Kidney (tissue), 14 donors: ENCODE data around the gene BSG. TPM values are rescaled to one million over a fixed set of nuclear protein-coding genes. Genes with fewer than 3 reads are reported as not detected.

Experiments used
- DNase-seq, 5 donors: peaks; one replicate each; pipeline ENCODE4 v3.0.0-alpha.2; 2013 to 2020
- FAIRE-seq: peaks from 2 replicates; lab custom pipeline; 2012; peaks lifted over from hg19 to GRCh38; lab: Jason Lieb, UNC
- H3K27ac ChIP-seq, 2 donors: one replicate each; pipeline ENCODE4 v1.7.0; 2013; ENCODE audit warnings: low read depth in 2 of 2, low read length in 2 of 2, inconsistent platforms in 1 of 2
- H3K27me3 ChIP-seq: one replicate; pipeline ENCODE4 v1.7.1; 2013; ENCODE audit warnings: low read length, inconsistent platforms; ENCODE audit not compliant: control insufficient read depth, insufficient read depth
- H3K36me3 ChIP-seq, 3 donors: one replicate each; pipeline versions ENCODE4 v1.7.0 to v1.7.1; 2013; ENCODE audit warnings: low read length in 3 of 3, control low read depth in 1 of 3, inconsistent platforms in 1 of 3; ENCODE audit not compliant: insufficient read depth in 3 of 3, control insufficient read depth in 2 of 3
- H3K4me1 ChIP-seq, 3 donors: one replicate each; pipeline versions ENCODE4 v1.7.0 to v1.7.1; 2013; ENCODE audit warnings: low read length in 3 of 3, inconsistent platforms in 1 of 3, low read depth in 1 of 3; ENCODE audit not compliant: control insufficient read depth in 2 of 3, insufficient read depth in 2 of 3
- H3K4me3 ChIP-seq, 3 donors: one replicate each; pipeline versions ENCODE4 v1.7.0 to v1.8.1; 2013; ENCODE audit warnings: low read length in 3 of 3, control low read depth in 1 of 3, inconsistent platforms in 1 of 3
- H3K9ac ChIP-seq, 3 donors: one replicate each; pipeline versions ENCODE4 v1.7.0 to v1.7.1; 2013; ENCODE audit warnings: low read length in 3 of 3, control low read depth in 1 of 3, inconsistent platforms in 1 of 3
- H3K9me3 ChIP-seq, 3 donors: one replicate each; pipeline versions ENCODE4 v1.7.0 to v1.7.1; 2013; ENCODE audit warnings: low read length in 3 of 3, control low read depth in 1 of 3, inconsistent platforms in 1 of 3; ENCODE audit not compliant: control insufficient read depth in 2 of 3, insufficient read depth in 1 of 3
- CTCF ChIP-seq: IDR thresholded peaks from 3 replicates; pipeline ENCODE4 v1.5.1; 2012; ENCODE audit warnings: mild to moderate bottlenecking, moderate library complexity, borderline replicate concordance; ENCODE audit not compliant: insufficient read depth; ENCODE audit errors: extremely low read depth
- intact Hi-C: fragments of 100-400 bp; cut with DNase I; formaldehyde crosslinking; loops from one replicate; pipeline ENCODE4 v1.11.1; 2022
- polyA plus RNA-seq: library from polyadenylated mRNA; stranded (reverse); fragments of 350-450 nt; fragmentation: Illumina TruSeq; extraction: RNeasy Lipid Tissue Mini Kit (QIAGEN cat#74804); gene quantifications from one replicate; pipeline ENCODE4 v1.2.3, GENCODE V29; 2014; ENCODE audit warnings: low read depth, low replicate concordance; ENCODE audit not compliant: insufficient read depth
- total RNA-seq: library from RNA; stranded (reverse); fragmentation: NEBNext Ultra II Directional; extraction: Animal tissue kit (Norgen Biotek cat#: 25700); gene quantifications from one replicate; pipeline ENCODE4 v1.2.1, GENCODE V29; 2021
- donor health status: control.
- donor health status: control.
- donor health status: control.
- donor health status: control.
- donor health status: control.
- donor health status: DM: yes; HTN: yes; CAD: no.
- donor health status: Normal renal cell carcinoma (clear cell type).

BSG gene
- total and polyA plus RNA-seq, 2 donors from 2014 or later, result 554 to 984 TPM

- DNase-seq, result peak in 3 of 5 donors; percentile 49 to 79 (median 70)
These were observed 18.9 kb downstream of the BSG start for GRCh38 chr19:591099-591958.

GRCh38 chr19:592101-592500 is 19.7 kb downstream of the BSG start:
- DNase-seq, result no peak
- H3K9ac ChIP-seq, result no peak overlapping the region

More at GRCh38 chr19:591099-591958, 18.9 kb downstream of the BSG start:
- TF ChIP-seq CTCF, result no peak
- Histone ChIP-seq H3K9ac (no peak overlapping the region), H3K4me3 (no peak overlapping the region), H3K27me3 (no peaks in the 10 kb centered on the region), H3K36me3 (no peaks in the 10 kb centered on the region), H3K9me3 (no peaks in the 10 kb centered on the region), H3K4me1 (peaks cover 0 to 3% (median 0%) of the 10 kb centered on the region in 3 donors), H3K27ac (no peak overlapping the region)
- no peak for FAIRE-seq
- intact Hi-C loops, result no loop called here

GRCh38 chr19:593055-593454 is 20.7 kb downstream of the BSG start:
- no peaks in the 10 kb centered on the region for H3K36me3 ChIP-seq
- intact Hi-C loops, result no loop called here
- H3K27me3 ChIP-seq, result no peaks in the 10 kb centered on the region
- H3K4me3 ChIP-seq, result no peak overlapping the region
- FAIRE-seq, result no peak
- peaks cover 0 to 3% (median 0%) of the 10 kb centered on the region in 3 donors for H3K4me1 ChIP-seq
- TF ChIP-seq CTCF, result no peak
- no peak overlapping the region for H3K27ac ChIP-seq
- H3K9ac ChIP-seq, result no peak overlapping the region
- no peaks in the 10 kb centered on the region for H3K9me3 ChIP-seq
- no peak for DNase-seq

More at GRCh38 chr19:592101-592500, 19.7 kb downstream of the BSG start:
- Histone ChIP-seq H3K4me1 (peaks cover 0 to 3% (median 0%) of the 10 kb centered on the region in 3 donors), H3K9me3 (no peaks in the 10 kb centered on the region), H3K27ac (no peak overlapping the region), H3K36me3 (no peaks in the 10 kb centered on the region), H3K4me3 (no peak overlapping the region), H3K27me3 (no peaks in the 10 kb centered on the region)
- intact Hi-C loops, result no loop called here
- no peak for FAIRE-seq
- TF ChIP-seq CTCF, result no peak
